HG03457 (cell line): ENCODE data around the gene PCDH9.

Experiments used
- ATAC-seq: cut with Tn5 transposase; IDR thresholded peaks from one replicate; pipeline ENCODE4 v1.9.1; 2021; ENCODE audit warnings: moderate number of reproducible peaks; ENCODE audit not compliant: unreplicated experiment

The PCDH9 gene

DNA sequence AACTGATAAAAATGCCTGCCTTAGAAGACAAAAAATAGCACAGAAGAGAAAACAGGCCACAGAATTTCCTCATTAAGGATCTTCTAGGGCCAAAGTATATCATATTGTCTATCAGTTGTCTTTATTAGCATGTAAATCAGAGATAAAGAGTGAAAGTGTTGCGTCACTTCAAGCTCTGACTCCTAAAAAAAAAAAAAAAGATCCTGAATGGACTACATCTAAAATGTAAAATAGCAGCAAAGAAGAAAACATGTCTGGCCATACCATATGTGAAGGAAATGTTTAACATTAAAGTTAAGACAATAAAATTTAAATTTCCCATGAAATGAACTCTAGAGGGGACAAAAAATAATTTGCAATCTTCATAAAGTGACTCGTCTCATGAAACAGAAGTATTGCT lies 237.4 kb downstream of the PCDH9 start:
- no peak for ATAC-seq

DNA sequence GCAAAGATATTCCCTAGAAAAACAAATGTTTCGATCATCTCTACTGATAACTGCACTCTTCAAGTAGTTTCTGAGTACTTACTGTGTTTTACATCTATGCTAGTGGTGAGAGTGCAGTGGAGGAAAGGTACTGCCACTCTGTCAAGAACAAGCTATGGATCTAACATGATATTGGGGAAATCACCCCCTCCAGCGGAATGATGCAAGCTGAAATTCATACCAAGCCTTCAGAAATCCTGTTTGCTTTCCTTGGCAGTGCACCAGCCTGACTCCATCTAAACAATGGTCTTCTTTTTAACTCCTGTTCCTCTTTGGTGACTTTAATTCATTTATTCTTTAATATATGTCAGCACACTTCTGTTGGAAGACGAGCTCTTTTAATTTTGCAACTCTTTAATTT lies 238.0 kb downstream of the PCDH9 start:
- no peak for ATAC-seq

DNA sequence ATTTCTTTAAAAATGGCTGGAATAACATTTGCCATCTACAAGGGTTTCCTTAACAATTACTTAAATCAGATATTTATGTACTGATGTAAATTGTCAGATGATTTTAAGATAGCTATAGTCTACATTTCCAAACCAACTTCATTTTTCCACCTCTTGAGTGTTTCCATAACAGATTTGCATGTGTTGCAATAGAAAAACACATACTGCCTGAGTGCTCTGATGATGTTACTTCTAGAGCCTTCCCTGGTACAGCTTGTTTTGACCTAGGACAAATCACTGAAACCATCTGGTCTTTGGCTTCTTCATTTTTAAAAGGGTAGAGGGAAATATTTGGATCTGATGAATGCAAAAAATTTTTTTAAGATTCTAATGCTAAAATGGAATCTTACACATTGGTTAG lies 245.9 kb downstream of the PCDH9 start:
- ATAC-seq: no peak

DNA sequence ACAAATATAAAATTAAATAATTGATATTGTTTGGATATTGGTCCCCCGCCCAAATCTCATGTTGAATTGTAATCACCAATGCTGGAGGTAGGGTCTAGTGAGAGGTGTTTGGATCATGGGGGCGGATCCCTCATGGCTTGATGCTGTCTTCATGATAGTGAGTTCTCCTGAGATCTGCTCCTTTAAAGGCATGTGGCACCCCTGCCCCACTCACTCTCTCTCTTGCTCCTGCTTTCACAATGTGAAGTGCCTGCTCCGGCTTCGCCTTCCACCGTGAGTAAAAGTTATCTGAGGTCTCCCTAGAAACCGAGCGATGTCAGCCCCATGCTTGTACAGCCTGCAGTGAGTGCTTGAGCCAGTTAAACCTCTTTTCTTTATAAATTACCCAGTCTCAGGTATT lies 248.2 kb downstream of the PCDH9 start:
- ATAC-seq: no peak

DNA sequence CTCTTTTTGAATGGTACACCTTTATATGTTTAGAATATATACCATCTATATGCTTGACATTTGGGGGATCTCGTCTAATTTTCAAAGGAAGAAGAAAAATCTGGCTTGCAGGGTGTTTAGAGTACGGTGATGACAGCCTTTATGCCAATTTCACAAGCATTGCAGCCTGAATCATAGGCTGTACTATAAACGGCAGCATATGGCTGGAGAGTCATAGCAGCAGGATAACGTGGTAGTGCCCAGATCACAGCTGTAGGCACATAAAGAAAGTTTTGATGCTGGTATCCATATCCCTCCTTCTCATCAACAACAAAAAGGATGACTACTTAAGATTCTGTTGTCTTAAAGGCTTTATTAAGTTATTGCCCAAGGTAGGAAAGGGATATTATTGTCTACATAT lies 253.0 kb downstream of the PCDH9 start:
- ATAC-seq: no peak

GRCh38 chr13:66974889-66975288 lies 255.2 kb downstream of the PCDH9 start:
- no peak for ATAC-seq

DNA sequence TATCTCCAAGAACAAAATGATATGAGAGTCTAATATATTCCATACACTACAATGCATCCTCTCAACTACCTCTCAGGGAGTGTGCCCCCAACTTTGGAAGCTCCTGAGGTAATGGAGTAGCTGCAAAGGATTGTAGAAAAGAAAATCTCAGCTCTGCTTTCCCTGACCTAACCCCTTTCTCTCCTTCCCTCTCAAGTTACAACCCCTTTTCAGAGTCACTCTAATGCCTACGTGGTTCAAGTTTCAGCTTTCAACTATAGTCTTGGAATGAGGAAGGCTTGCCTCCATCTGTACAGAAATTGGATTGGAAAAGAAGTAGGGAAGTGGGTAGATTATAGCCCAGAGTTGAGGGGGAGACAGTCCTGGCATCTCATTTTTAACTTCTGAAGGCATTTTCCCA lies 256.0 kb downstream of the PCDH9 start:
- no peak for ATAC-seq

- ATAC-seq: no peak
These were observed 257.5 kb downstream of the PCDH9 start for GRCh38 chr13:66972659-66973058.

- ATAC-seq: no peak
These were observed 259.1 kb downstream of the PCDH9 start for GRCh38 chr13:66971004-66971403.

GRCh38 chr13:66969291-66969690 lies 260.8 kb downstream of the PCDH9 start:
- ATAC-seq: no peak

- ATAC-seq: no peak
These were observed 262.1 kb downstream of the PCDH9 start for GRCh38 chr13:66967811-66968597.

DNA sequence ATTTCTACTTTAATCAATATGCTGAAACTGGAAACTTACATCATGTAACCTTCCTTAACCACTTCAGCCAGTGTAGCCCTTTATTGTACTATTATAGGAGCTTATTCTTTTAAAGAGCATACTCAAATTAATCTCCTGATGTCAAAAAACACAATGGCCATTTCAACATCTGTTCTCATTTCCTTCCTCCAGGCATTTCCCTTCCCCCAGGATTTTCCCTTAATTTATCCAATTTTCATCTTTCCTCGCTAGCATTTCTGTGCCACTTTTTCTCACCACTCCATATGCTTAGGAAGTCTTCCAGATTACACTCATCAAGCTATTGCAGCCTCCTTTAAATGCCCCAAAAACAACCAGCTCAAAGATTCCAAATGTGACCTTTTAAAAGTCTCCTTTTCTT lies 265.0 kb downstream of the PCDH9 start:
- ATAC-seq: no peak

DNA sequence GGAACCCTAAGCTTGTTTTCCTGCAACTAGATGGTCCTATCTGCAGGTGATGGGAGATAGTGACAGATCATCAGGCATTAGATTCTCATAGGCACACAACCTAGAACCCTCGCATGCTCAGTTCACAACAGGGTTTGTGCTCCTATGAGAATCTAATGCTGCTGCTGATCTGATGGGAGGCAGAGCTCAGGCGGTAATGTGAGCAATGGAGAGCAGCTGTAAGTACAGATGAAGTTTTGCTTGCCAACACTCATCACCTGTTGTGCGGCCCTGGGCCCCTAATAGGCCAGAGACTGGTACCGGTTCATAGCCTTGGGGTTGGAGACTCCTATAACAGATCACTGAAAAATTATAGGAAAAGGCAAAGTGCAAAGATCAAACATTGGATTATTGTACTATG lies 267.2 kb downstream of the PCDH9 start:
- ATAC-seq: no peak

DNA sequence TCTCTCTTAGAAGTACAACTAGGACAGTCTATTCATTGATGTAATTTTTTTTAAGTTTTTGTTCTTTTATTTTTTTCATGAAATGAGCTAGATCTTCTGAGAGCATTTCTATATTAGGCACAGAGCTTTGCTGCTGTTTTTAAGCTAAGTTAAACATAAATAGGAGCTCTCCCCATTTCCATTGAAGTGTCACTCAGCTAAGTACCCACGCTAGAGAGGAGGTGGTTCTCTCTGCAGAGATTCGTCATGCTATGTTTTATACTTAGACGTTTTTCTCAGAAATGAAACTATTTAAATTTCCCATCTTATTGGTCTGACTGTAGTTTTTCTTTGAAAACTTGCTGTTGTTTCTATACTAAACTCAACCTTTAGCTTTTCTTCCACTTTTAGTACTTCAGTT lies 271.5 kb downstream of the PCDH9 start:
- ATAC-seq: peak; percentile 53

DNA sequence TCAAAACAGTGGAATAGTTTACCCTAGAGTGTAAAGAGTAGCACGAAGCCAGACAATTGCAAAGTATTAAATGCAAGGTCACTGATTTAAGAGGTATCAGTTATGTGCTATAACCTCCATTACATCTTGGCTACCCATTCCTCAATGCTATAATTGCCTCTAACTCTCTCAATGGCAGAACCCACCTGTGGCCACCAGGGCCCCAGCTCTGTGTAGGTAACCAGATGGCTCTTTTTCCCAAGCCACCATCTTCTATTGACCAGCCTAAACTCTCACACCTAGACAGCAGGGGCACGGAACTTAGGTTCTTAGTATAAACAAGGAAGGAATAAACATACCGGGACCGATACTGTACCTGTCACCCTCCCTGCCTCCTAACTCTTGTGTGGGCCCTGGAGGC lies 277.6 kb downstream of the PCDH9 start:
- no peak for ATAC-seq

DNA sequence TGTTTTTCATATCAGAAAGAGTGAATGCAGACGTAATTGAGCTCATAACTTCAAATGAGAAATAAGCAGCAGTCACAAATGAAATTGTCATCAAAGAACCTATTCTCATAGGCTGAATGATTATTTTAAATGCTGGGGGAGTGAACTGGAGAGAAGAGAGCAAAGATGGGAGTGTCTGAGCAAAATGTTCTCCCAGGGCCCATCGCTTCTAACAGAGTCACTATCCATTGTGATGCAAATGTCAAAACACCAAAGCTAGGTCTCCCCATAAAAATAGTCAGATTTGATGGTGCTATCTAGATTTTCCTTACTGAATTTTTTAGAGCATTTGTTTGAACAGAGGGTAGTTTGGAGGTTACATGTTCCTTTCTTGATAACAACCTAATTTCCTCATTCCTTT lies 278.7 kb downstream of the PCDH9 start:
- ATAC-seq: no peak

DNA sequence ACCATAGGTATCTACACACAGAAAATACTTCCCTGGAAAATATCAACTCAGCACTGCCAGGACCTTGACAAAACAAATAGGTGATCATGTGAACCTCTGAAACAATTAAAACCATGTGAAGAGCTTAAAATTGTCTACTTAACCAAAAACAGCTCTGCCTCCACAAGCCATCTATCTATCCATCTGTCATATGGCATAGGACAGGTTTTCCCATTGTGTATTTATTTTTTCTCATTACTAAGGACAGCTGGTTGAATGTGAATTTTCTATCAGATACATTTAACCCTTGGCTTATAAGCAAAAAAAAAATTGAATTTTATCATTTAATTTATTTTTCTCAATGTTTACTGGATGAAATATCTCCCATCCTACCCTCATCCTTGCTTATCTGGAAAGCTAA lies 279.5 kb downstream of the PCDH9 start:
- no peak for ATAC-seq

DNA sequence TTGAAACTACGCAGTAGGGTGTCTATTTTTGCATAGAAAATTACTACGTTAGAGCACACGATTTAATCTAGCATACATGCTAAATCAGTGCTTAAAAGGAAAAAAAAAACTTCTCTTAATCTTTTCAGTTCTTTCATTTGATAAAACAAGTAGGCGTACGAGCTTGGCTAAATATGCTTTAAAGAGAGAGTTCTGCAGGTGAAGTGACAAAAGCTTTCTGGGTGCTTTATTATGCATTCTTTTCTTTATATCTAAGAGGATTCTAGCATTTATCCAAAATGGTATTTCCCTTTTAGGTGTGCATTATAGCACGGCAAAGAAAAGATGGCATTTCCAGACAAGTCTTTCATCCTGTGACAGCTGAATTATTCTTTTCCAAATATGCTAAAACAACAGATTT lies 281.2 kb downstream of the PCDH9 start:
- ATAC-seq: no peak

- no peak for ATAC-seq
These were observed 286.6 kb downstream of the PCDH9 start for GRCh38 chr13:66943530-66943929.

GRCh38 chr13:66940113-66940512 lies 290.0 kb downstream of the PCDH9 start:
- no peak for ATAC-seq

DNA sequence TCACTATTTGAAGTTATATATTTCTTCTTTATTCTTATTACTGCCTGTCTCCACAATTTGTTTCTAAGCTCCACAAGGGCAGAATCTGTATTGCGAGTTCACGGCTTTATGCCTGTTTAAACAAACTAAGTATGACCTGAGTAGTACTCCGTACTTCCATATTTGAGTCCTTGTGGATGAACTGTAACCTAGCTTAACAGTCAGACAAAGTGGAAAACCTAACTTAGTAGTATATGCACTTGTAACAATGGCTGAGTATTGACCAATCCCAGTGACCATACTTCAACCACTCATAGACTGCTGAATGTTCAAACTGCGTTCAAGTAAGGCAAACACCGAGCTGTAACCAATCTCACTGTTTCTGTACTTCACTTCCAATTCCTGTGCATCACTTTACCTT lies 292.7 kb downstream of the PCDH9 start:
- ATAC-seq: no peak

DNA sequence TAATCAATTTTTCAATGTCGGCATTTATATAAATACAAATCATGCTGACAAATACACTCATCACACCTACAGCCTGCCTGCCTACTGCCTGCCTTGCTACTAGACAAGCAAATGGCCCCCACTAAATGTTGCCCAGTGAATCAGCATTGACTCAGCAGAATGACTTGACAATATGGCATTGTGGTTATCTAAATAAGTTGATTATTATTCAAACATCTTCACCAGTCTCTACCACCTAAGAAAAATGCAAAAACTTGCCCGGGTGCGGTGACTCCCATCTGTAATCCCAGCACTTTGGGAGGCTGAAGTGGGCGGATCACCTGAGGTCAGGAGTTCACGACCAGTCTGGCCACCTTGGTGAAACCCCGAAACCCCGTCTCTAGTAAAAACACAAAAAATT lies 296.1 kb downstream of the PCDH9 start:
- no peak for ATAC-seq

- no peak for ATAC-seq
These were observed 296.6 kb downstream of the PCDH9 start for GRCh38 chr13:66933527-66933926.
